SK-N-SH treated with all-trans-retinoic acid at 6 μM for 48 hours (cell line): Measurements from ENCODE around the gene METTL1.

Experiments
- CREB5 ChIP-seq: fragments of 250-450 bp; sonication (Bioruptor Pico); IDR thresholded peaks from 2 replicates; pipeline ENCODE4 v1.5.1; 2020; ENCODE audit warnings: low read depth, mild to moderate bottlenecking, moderate library complexity
- OSR1 ChIP-seq: fragments of 250-450 bp; sonication (Bioruptor Pico); IDR thresholded peaks from 2 replicates; pipeline ENCODE4 v1.8.0; 2022; ENCODE audit warnings: moderate library complexity, mild to moderate bottlenecking, inconsistent platforms
- RARB ChIP-seq: fragments of 250-450 bp; sonication (Bioruptor Pico); IDR thresholded peaks from 2 replicates; pipeline ENCODE4 v1.8.0; 2021; ENCODE audit warnings: mild to moderate bottlenecking, moderate library complexity
- TCF4 ChIP-seq: fragments of 250-450 bp; sonication (Bioruptor Pico); IDR thresholded peaks from 2 replicates; pipeline ENCODE4 v1.8.0; 2021; ENCODE audit warnings: mild to moderate bottlenecking, moderate library complexity, borderline replicate concordance
- TSHZ2 ChIP-seq: fragments of 250-450 bp; sonication (Bioruptor Pico); IDR thresholded peaks from 2 replicates; pipeline ENCODE4 v1.5.0; 2020; ENCODE audit warnings: mild to moderate bottlenecking, moderate library complexity
- ZC3H10 ChIP-seq: fragments of 250-450 bp; sonication (Bioruptor Pico); IDR thresholded peaks from 2 replicates; pipeline ENCODE4 v1.5.1; 2021; ENCODE audit warnings: mild to moderate bottlenecking, moderate library complexity
- ZFP3 ChIP-seq: fragments of 250-450 bp; sonication (Bioruptor Pico); IDR thresholded peaks from 2 replicates; pipeline ENCODE4 v1.5.0; 2020; ENCODE audit warnings: mild to moderate bottlenecking, moderate library complexity

GRCh38 chr12:57744194-57744776 is 27.6 kb downstream of the METTL1 start:
- TF ChIP-seq ZFP3 (CRISPR knock-in tag) (no peak), ZC3H10 (CRISPR knock-in tag) (no peak), OSR1 (CRISPR knock-in tag) (no peak), TSHZ2 (no peak), TCF4 (CRISPR knock-in tag) (no peak), CREB5 (CRISPR knock-in tag) (peak; percentile 62; the same call in 1 of the 2 replicates), RARB (no peak)
